Measurements from ENCODE around the gene SOX6.
"Not testable (repeated sequence)": the region's sequence is repeated elsewhere in the genome, so short reads cannot be mapped to it uniquely, and the experiment has no call there.

SOX6 gene

GRCh38 chr11:16043617-16044016, 312.7 kb downstream of the SOX6 start:
- Mint-ChIP-seq H3K27me3 (no peaks in the 10 kb centered on the region), H3K36me3 (no peaks in the 10 kb centered on the region), H3K9me3 (ENCODE audit: low read depth) (no peaks in the 10 kb centered on the region), H3K4me1 (ENCODE audit: low read depth) (no peaks in the 10 kb centered on the region), H3K4me3 (no peak overlapping the region), H3K27ac (no peak overlapping the region)

DNA sequence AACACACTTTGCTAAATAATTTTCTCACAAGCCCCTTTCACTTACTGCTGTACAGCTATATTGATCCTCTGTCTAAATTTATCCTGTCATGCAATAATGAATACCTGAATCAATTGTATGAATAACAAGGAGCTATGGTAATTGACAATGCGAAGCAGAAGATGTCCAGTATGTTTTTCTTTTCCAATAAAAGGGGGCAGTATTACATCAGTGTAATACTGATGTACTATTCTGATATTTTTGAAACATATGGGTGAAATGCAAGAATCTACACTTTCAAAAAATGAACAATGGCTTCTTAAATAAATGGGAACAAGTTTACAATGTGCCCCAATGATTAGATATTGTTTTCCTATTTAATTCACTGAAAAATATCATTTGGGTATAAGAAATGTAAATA, 315.1 kb downstream of the SOX6 start:
- Mint-ChIP-seq H3K27me3 (no peaks in the 10 kb centered on the region), H3K27ac (no peak overlapping the region)

GRCh38 chr11:16040151-16040550, 316.2 kb downstream of the SOX6 start:
- H3K4me1 Mint-ChIP-seq (ENCODE audit: low read depth), result no peaks in the 10 kb centered on the region
- H3K4me3 Mint-ChIP-seq, result no peak overlapping the region

More for the DNA sequence above, 315.1 kb downstream of the SOX6 start:
- H3K36me3 Mint-ChIP-seq, result no peaks in the 10 kb centered on the region
- H3K4me3 Mint-ChIP-seq, result no peak overlapping the region
- H3K4me1 Mint-ChIP-seq (ENCODE audit: low read depth), result no peaks in the 10 kb centered on the region
- H3K9me3 Mint-ChIP-seq (ENCODE audit: low read depth), result no peaks in the 10 kb centered on the region

GRCh38 chr11:16037179-16037578, 319.2 kb downstream of the SOX6 start:
- Mint-ChIP-seq H3K9me3 (ENCODE audit: low read depth) (no peaks in the 10 kb centered on the region), H3K4me1 (ENCODE audit: low read depth) (no peaks in the 10 kb centered on the region), H3K27ac (no peak overlapping the region), H3K4me3 (no peak overlapping the region), H3K27me3 (no peaks in the 10 kb centered on the region), H3K36me3 (no peaks in the 10 kb centered on the region)

More at GRCh38 chr11:16040151-16040550, 316.2 kb downstream of the SOX6 start:
- no peak overlapping the region for H3K27ac Mint-ChIP-seq
- no peaks in the 10 kb centered on the region for H3K36me3 Mint-ChIP-seq
- H3K27me3 Mint-ChIP-seq, result no peaks in the 10 kb centered on the region
- no peaks in the 10 kb centered on the region for H3K9me3 Mint-ChIP-seq (ENCODE audit: low read depth)

GRCh38 chr11:16036218-16036617, 320.1 kb downstream of the SOX6 start:
- no peak overlapping the region for H3K4me3 Mint-ChIP-seq
- no peak overlapping the region for H3K27ac Mint-ChIP-seq
- H3K9me3 Mint-ChIP-seq (ENCODE audit: low read depth), result no peaks in the 10 kb centered on the region
- no peaks in the 10 kb centered on the region for H3K36me3 Mint-ChIP-seq
- H3K4me1 Mint-ChIP-seq (ENCODE audit: low read depth), result no peaks in the 10 kb centered on the region
- H3K27me3 Mint-ChIP-seq, result no peaks in the 10 kb centered on the region

DNA sequence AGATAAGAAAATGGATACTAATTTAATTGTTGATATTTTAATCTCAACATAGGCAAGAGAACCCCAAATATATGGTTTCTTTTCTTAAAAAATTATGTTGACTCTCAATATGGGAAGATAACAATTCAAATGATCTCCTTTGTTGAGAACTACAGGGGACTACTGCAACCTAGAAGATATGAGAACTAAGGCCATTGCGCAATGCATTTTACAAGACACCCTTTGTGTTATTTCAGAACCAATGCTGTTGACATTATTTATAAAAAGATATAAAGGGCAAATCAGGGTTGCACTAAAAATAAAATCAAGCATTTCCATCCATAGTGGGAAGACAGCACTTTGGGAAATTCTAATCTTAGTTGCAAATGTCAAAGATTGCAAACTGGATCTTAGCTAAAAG, 322.3 kb downstream of the SOX6 start:
- Mint-ChIP-seq H3K4me1 (ENCODE audit: low read depth) (no peaks in the 10 kb centered on the region), H3K27me3 (no peaks in the 10 kb centered on the region), H3K9me3 (ENCODE audit: low read depth) (no peaks in the 10 kb centered on the region), H3K27ac (no peak overlapping the region), H3K4me3 (no peak overlapping the region), H3K36me3 (no peaks in the 10 kb centered on the region)

- Mint-ChIP-seq H3K4me1 (ENCODE audit: low read depth) (no peaks in the 10 kb centered on the region), H3K27me3 (no peaks in the 10 kb centered on the region)
Measured at GRCh38 chr11:16032974-16033373, 323.4 kb downstream of the SOX6 start.

GRCh38 chr11:16031210-16031609, 325.1 kb downstream of the SOX6 start:
- no peak overlapping the region for H3K4me3 Mint-ChIP-seq
- H3K4me1 Mint-ChIP-seq (ENCODE audit: low read depth), result no peaks in the 10 kb centered on the region
- H3K27me3 Mint-ChIP-seq, result no peaks in the 10 kb centered on the region
- H3K27ac Mint-ChIP-seq, result no peak overlapping the region
- no peaks in the 10 kb centered on the region for H3K36me3 Mint-ChIP-seq
- H3K9me3 Mint-ChIP-seq (ENCODE audit: low read depth), result no peaks in the 10 kb centered on the region

More at GRCh38 chr11:16032974-16033373, 323.4 kb downstream of the SOX6 start:
- H3K36me3 Mint-ChIP-seq, result no peaks in the 10 kb centered on the region
- no peaks in the 10 kb centered on the region for H3K9me3 Mint-ChIP-seq (ENCODE audit: low read depth)
- H3K4me3 Mint-ChIP-seq, result no peak overlapping the region
- no peak overlapping the region for H3K27ac Mint-ChIP-seq

GRCh38 chr11:16030664-16031063, 325.7 kb downstream of the SOX6 start:
- Mint-ChIP-seq H3K36me3 (no peaks in the 10 kb centered on the region), H3K4me1 (ENCODE audit: low read depth) (no peaks in the 10 kb centered on the region), H3K9me3 (ENCODE audit: low read depth) (no peaks in the 10 kb centered on the region), H3K4me3 (no peak overlapping the region), H3K27ac (no peak overlapping the region), H3K27me3 (no peaks in the 10 kb centered on the region)

GRCh38 chr11:16029151-16029550, 327.2 kb downstream of the SOX6 start:
- H3K4me1 Mint-ChIP-seq (ENCODE audit: low read depth); H3K9me3 Mint-ChIP-seq (ENCODE audit: low read depth); H3K36me3 Mint-ChIP-seq; H3K4me3 Mint-ChIP-seq; H3K27me3 Mint-ChIP-seq; H3K27ac Mint-ChIP-seq: not testable (repeated sequence)

GRCh38 chr11:16028419-16028818, 327.9 kb downstream of the SOX6 start:
- no peaks in the 10 kb centered on the region for H3K9me3 Mint-ChIP-seq (ENCODE audit: low read depth)

DNA sequence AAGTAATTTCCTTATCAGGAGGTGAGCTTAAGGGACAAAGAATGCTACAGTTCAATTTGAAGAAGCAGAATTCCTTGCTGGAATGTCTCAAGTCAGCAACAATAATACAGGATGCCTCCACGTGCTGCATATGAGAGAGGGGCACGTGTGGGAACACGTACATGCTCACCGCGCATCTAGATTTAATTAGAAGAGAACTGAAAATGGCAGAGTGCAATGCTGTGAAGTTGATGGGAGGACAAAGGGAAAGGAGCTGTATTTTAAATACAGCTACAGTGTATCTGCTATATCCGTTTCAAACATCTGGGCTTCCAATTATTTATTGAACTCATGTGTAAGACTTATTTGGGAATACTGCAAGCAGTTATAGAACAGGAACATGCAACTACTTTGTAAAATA, 328.7 kb downstream of the SOX6 start:
- Mint-ChIP-seq H3K27me3 (no peaks in the 10 kb centered on the region), H3K9me3 (ENCODE audit: low read depth) (no peaks in the 10 kb centered on the region), H3K4me3 (no peak overlapping the region), H3K27ac (no peak overlapping the region), H3K36me3 (no peaks in the 10 kb centered on the region), H3K4me1 (ENCODE audit: low read depth) (no peaks in the 10 kb centered on the region)

More at GRCh38 chr11:16028419-16028818, 327.9 kb downstream of the SOX6 start:
- Mint-ChIP-seq H3K27ac (no peak overlapping the region), H3K4me1 (ENCODE audit: low read depth) (no peaks in the 10 kb centered on the region), H3K27me3 (no peaks in the 10 kb centered on the region), H3K36me3 (no peaks in the 10 kb centered on the region), H3K4me3 (no peak overlapping the region)

DNA sequence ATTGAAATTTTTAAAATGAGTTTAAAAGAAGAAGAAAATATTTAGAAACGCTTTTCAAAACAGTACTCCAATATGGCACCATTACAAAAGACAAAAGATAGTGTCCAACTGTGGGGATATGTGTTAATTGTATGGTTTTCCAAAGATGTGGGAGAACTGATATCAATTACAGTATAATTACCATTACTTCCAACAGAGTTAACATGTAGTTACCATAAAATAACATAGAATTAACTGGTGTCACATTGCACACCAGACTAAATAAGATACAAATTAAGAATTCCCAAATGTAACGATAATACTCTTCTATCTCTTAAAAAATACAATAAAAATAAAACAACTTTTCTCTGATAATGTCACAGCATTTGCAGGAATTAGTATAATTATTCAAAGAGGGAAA, 329.5 kb downstream of the SOX6 start:
- Mint-ChIP-seq H3K4me1 (ENCODE audit: low read depth) (no peaks in the 10 kb centered on the region), H3K4me3 (no peak overlapping the region), H3K27ac (no peak overlapping the region), H3K36me3 (no peaks in the 10 kb centered on the region), H3K27me3 (no peaks in the 10 kb centered on the region), H3K9me3 (ENCODE audit: low read depth) (no peaks in the 10 kb centered on the region)

DNA sequence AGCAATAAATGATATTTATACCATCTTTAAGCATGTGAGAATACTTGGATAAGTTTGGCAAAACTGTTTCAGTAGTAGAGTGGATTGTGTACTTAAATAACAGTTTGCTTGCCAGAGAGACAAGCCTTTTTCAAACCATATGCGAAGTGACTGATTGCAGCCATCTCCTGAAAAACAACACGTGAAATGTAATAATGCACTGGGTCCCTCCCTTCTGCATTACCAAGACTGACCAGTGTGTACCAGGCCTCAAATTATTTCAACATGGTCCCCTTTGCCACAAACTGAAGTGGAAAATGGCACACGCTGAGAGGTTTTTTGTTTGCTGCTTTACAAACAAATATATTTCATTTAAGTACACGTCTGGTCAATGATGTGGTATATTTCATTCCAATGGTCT, 337.4 kb downstream of the SOX6 start:
- H3K27ac Mint-ChIP-seq, result no peak overlapping the region
- no peaks in the 10 kb centered on the region for H3K9me3 Mint-ChIP-seq (ENCODE audit: low read depth)
- no peaks in the 10 kb centered on the region for H3K27me3 Mint-ChIP-seq
- H3K4me1 Mint-ChIP-seq (ENCODE audit: low read depth), result no peaks in the 10 kb centered on the region
- no peaks in the 10 kb centered on the region for H3K36me3 Mint-ChIP-seq
- H3K4me3 Mint-ChIP-seq, result no peak overlapping the region

DNA sequence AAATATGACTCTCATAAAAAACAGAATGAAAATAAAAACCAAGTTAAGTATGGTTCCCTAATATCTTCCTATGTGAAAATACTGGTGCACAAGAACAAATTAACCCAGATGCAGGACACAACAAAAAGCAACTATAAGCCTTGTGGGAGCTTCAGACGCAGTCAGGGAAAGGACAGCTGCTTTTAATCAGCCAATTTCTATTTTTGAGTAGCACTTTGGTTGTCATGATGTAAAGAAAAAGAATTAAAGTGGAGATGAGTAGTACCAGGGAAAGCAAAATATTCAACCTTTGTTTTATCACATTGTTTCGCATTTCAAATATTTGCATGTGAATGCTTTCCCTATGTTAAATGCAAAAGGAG, 339.9 kb downstream of the SOX6 start:
- Mint-ChIP-seq H3K4me1 (ENCODE audit: low read depth) (no peaks in the 10 kb centered on the region), H3K27me3 (no peaks in the 10 kb centered on the region), H3K36me3 (no peaks in the 10 kb centered on the region), H3K4me3 (no peak overlapping the region), H3K27ac (no peak overlapping the region), H3K9me3 (ENCODE audit: low read depth) (no peaks in the 10 kb centered on the region)

DNA sequence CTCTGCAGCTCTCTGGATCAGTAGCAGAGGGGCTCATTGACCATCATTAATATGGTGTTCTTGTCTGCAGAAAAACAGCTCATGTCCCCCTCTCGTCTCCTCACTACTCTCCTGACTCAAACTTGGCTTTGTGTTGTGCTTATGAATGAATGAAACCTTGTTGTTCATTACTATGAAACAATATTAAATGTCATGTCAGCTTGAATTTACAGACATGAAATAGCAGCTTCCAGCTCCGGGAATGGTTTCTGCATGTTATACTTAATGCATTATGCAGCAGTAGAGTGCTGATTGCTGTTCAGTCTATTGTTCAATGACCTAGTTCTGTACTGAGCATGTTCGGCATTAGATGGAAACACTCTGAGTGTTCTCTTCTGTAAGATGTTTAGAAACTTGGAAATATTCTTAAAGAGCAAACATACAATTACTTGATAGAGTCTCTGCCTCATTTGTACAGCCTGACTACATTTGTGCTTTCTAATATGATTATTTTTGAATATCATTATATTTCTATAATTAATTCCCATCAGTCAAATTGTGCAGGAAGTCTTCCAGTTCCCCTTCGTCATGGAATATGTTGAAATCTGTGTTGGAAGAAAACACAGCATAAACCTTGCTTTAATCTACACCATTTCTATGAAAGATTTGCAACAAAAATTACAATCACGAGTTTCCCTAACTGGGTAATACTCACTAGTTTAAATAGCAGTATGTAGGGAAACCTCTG, 340.4 kb downstream of the SOX6 start:
- Mint-ChIP-seq H3K36me3 (no peaks in the 10 kb centered on the region), H3K9me3 (ENCODE audit: low read depth) (no peaks in the 10 kb centered on the region), H3K4me1 (ENCODE audit: low read depth) (no peaks in the 10 kb centered on the region), H3K27me3 (no peaks in the 10 kb centered on the region), H3K27ac (no peak overlapping the region), H3K4me3 (no peak overlapping the region)
